HEK293 (cell line): ENCODE data around the gene PHKB.

Experiments used
- CTCF ChIP-seq: fragments of 450-650 bp; formaldehyde crosslinking; IDR thresholded peaks from 2 replicates; pipeline ENCODE4 v1.5.1; 2016; ENCODE audit warnings: missing biosample characterization, missing genetic modification characterization
- PRDM4 ChIP-seq: fragments of 450-650 bp; formaldehyde crosslinking; IDR thresholded peaks from 2 replicates; pipeline ENCODE4 v1.5.1; 2017; ENCODE audit warnings: missing biosample characterization, missing genetic modification characterization
- REPIN1 ChIP-seq: fragments of 450-650 bp; formaldehyde crosslinking; IDR thresholded peaks from 2 replicates; pipeline ENCODE4 v1.5.1; 2017; ENCODE audit warnings: missing biosample characterization, missing genetic modification characterization, low read depth
- REST ChIP-seq: fragments of 450-650 bp; formaldehyde crosslinking; IDR thresholded peaks from 2 replicates; pipeline ENCODE4 v1.5.1; 2016; ENCODE audit warnings: missing biosample characterization, missing genetic modification characterization
- YY1 ChIP-seq: fragments of 450-650 bp; formaldehyde crosslinking; IDR thresholded peaks from 2 replicates; pipeline ENCODE4 v1.5.1; 2018; ENCODE audit warnings: missing biosample characterization, missing genetic modification characterization
- ZFP69B ChIP-seq: fragments of 450-650 bp; formaldehyde crosslinking; IDR thresholded peaks from 2 replicates; pipeline ENCODE4 v1.5.1; 2016; ENCODE audit warnings: missing biosample characterization, missing genetic modification characterization
- ZNF146 ChIP-seq: fragments of 450-650 bp; formaldehyde crosslinking; IDR thresholded peaks from 2 replicates; pipeline ENCODE4 v1.5.1; 2016; ENCODE audit warnings: missing biosample characterization, missing genetic modification characterization
- ZNF366 ChIP-seq: fragments of 450-650 bp; formaldehyde crosslinking; conservative IDR thresholded peaks from 2 replicates; pipeline ENCODE4 v1.5.1; 2016; ENCODE audit warnings: missing biosample characterization, missing genetic modification characterization
- ZNF660 ChIP-seq: fragments of 450-650 bp; IDR thresholded peaks from 2 replicates; pipeline ENCODE4 v1.5.1; 2018; ENCODE audit warnings: missing biosample characterization, mild to moderate bottlenecking, missing genetic modification characterization
- ZNF670 ChIP-seq: fragments of 450-650 bp; formaldehyde crosslinking; IDR thresholded peaks from 2 replicates; pipeline ENCODE4 v1.5.1; 2016; ENCODE audit warnings: missing biosample characterization, missing genetic modification characterization, low read depth
- ZNF830 ChIP-seq: fragments of 450-650 bp; IDR thresholded peaks from 2 replicates; pipeline ENCODE4 v1.5.0; 2018; ENCODE audit warnings: missing biosample characterization, missing genetic modification characterization, low read depth, mild to moderate bottlenecking, moderate library complexity

- TF ChIP-seq ZFP69B (no peak), REPIN1 (tag by site-specific recombination) (no peak), CTCF (tag by site-specific recombination) (no peak), ZNF830 (no peak), PRDM4 (0 out of 2 replicates have a peak, but pooled peaks have one; percentile 20), ZNF366 (tag by site-specific recombination) (no peak), REST (no peak), ZNF660 (tag by site-specific recombination) (no peak), ZNF146 (tag by site-specific recombination) (no peak), YY1 (no peak), ZNF670 (tag by site-specific recombination) (no peak)
Observed at GRCh38 chr16:47461598-47462266, 601 bp downstream of the PHKB start.
